HK-2 (cell line): ENCODE results near the gene GGNBP2.

Experiments
- DNase-seq: peaks from one replicate; pipeline ENCODE4 v3.0.0-alpha.2; 2018; ENCODE audit not compliant: unreplicated experiment

GGNBP2 gene

GRCh38 chr17:36629970-36630502, 85.3 kb downstream of the GGNBP2 start:
- no peak for DNase-seq

GRCh38 chr17:36631022-36631421, 86.3 kb downstream of the GGNBP2 start:
- no peak for DNase-seq

GRCh38 chr17:36632916-36633771, 88.4 kb downstream of the GGNBP2 start:
- DNase-seq = no peak
